GM21528 (cell line): ENCODE measurements around the gene CHRNB2.

Source experiments
- ATAC-seq: cut with Tn5 transposase; IDR thresholded peaks from one replicate; pipeline ENCODE4 v1.9.1; 2021; ENCODE audit warnings: mild to moderate bottlenecking, moderate library complexity; ENCODE audit not compliant: unreplicated experiment, low FRiP score

CHRNB2 gene

DNA sequence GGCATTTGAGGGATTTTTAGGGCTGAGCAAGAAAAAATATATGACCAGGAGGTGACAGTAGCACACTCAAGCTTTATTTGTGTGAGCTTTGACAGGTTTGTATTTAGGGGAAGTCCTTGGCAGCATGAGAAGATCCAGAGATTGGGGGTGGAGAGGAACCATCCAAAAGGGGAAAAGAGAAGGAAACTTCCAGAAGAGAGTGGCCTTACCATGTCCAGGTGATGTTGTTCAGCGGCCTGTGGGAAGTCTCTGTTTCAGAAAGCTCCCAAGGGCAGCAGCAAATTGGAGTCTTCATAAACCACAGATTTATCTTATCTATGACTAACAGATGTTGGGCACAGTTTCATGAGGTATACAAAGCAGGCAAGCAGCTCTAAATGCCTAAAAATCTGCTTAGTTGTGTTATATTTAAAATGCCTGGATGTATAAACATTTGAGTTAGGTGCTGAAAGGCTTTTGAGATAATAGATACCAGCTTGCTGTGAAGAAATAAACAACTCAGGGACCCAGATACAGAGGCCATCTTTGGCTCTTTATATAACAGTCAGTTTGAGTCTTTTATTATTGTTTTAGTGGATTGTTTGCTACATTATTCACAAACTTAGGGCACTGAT is 61.6 kb downstream of the CHRNB2 start:
- no peak for ATAC-seq
